Endothelial cell of umbilical vein (primary cell): Measurements from ENCODE around the gene ABCD1. TPM values are rescaled to one million over a fixed set of nuclear protein-coding genes. Genes with fewer than 3 reads are reported as not detected.

Experiments used
- BruUV-seq: library from RNA; stranded (reverse); fragments of 400-500 nt; replicated peaks from 2 replicates; lab custom pipeline; 2021; lab: Mats Ljungman, UMichigan
- CTCF ChIA-PET: fragments of 300-600, 350-600 bp; sonication (Branson Sonifier 250); formaldehyde crosslinking; loops from one replicate; lab custom pipeline; 2021; ENCODE audit warnings: antibody characterized with exemption, inconsistent platforms; lab: Charles Lee
- POLR2A ChIA-PET: fragments of 300-600, 350-600 bp; sonication (Branson Sonifier 250); formaldehyde crosslinking; loops from one replicate; lab custom pipeline; 2021; ENCODE audit warnings: antibody characterized with exemption, inconsistent platforms; lab: Charles Lee
- DNase-seq: peaks from one replicate; pipeline ENCODE4 v3.0.0-alpha.2; 2011; ENCODE audit warnings: low read depth, low spot score
- FAIRE-seq: peaks from 2 replicates; lab custom pipeline; 2011; peaks lifted over from hg19 to GRCh38; lab: Jason Lieb, UNC
- H2AFZ ChIP-seq: 2 replicates; pipeline ENCODE4 v1.6.0; 2012; ENCODE audit warnings: low read depth, low read length, control low read depth, inconsistent platforms
- H3K27ac ChIP-seq: 2 replicates; pipeline ENCODE4 v1.5.1; 2011; ENCODE audit warnings: low read depth, mild to moderate bottlenecking, control low read depth, low read length, moderate library complexity; ENCODE audit not compliant: insufficient read depth
- H3K27me3 ChIP-seq, 2 experiments: 2 replicates each; pipeline versions ENCODE4 v1.6.0 to v1.6.1; 2011; ENCODE audit warnings: low read length in 2 of 2, mixed read lengths in 1 of 2; ENCODE audit not compliant: control insufficient read depth in 2 of 2, insufficient read depth in 2 of 2
- H3K36me3 ChIP-seq, 2 experiments: 2 replicates in 1 of 2; 3 replicates in 1 of 2; pipeline ENCODE4 v1.5.1; 2011; ENCODE audit warnings: low read length in 2 of 2, mild to moderate bottlenecking in 1 of 2, moderate library complexity in 1 of 2; ENCODE audit not compliant: control insufficient read depth in 2 of 2, insufficient read depth in 2 of 2; ENCODE audit errors: extremely low read depth in 1 of 2
- H3K4me1 ChIP-seq: 3 replicates; pipeline ENCODE4 v1.5.1; 2011; ENCODE audit warnings: mild to moderate bottlenecking, low read length; ENCODE audit not compliant: control insufficient read depth, insufficient read depth; ENCODE audit errors: extremely low read depth
- H3K4me2 ChIP-seq: 2 replicates; pipeline ENCODE4 v1.6.1; 2011; ENCODE audit warnings: low read length, control low read depth, mixed read lengths; ENCODE audit not compliant: insufficient read depth
- H3K4me3 ChIP-seq, 3 experiments: fragments of 200-600 bp in 1 of 3; sonication (generic), shearing (Covaris generic) in 1 of 3; replicated peaks in 1 of 3; 2 replicates each; pipeline ENCODE4 v1.5.1; 2011 to 2016; ENCODE audit warnings: control low read depth in 3 of 3, low read length in 3 of 3, mild to moderate bottlenecking in 2 of 3, inconsistent platforms in 1 of 3, low read depth in 1 of 3, moderate library complexity in 1 of 3; ENCODE audit not compliant: insufficient read depth in 1 of 3
- H3K79me2 ChIP-seq: 2 replicates; pipeline ENCODE4 v1.6.0; 2012; ENCODE audit warnings: low read length, inconsistent platforms; ENCODE audit not compliant: control insufficient read depth, insufficient read depth
- H3K9ac ChIP-seq: replicated peaks from 2 replicates; pipeline ENCODE3; 2011; ENCODE audit warnings: low read length, control low read depth; ENCODE audit not compliant: insufficient read depth; ENCODE audit errors: extremely low read depth
- H3K9me1 ChIP-seq: replicated peaks from 3 replicates; pipeline ENCODE4 v1.6.0; 2011; ENCODE audit warnings: mild to moderate bottlenecking, low read length; ENCODE audit not compliant: control insufficient read depth, insufficient read depth; ENCODE audit errors: extremely low read depth
- H3K9me3 ChIP-seq: replicated peaks from 2 replicates; pipeline ENCODE4 v1.5.1; 2012; ENCODE audit warnings: low read length, inconsistent platforms; ENCODE audit not compliant: control insufficient read depth, insufficient read depth
- H4K20me1 ChIP-seq: replicated peaks from 2 replicates; pipeline ENCODE3; 2011; ENCODE audit warnings: mild to moderate bottlenecking, low read length; ENCODE audit not compliant: control insufficient read depth, insufficient read depth; ENCODE audit errors: extremely low read depth
- EZH2 ChIP-seq: IDR thresholded peaks from 2 replicates; pipeline ENCODE4 v1.6.1; 2012; ENCODE audit warnings: borderline replicate concordance, low read depth, mild to moderate bottlenecking, moderate library complexity, low read length, inconsistent platforms; ENCODE audit not compliant: severe bottlenecking
- FOS ChIP-seq: IDR thresholded peaks from 2 replicates; pipeline ENCODE4 v1.6.1; 2011; ENCODE audit warnings: mild to moderate bottlenecking, low read length, moderate library complexity, borderline replicate concordance; ENCODE audit not compliant: insufficient read depth
- GATA2 ChIP-seq: IDR thresholded peaks from 2 replicates; pipeline ENCODE4 v1.7.0; 2011; ENCODE audit warnings: low read depth, mild to moderate bottlenecking, moderate library complexity, mixed read lengths, low read length; ENCODE audit not compliant: insufficient read length, insufficient read depth
- JUN ChIP-seq: IDR thresholded peaks from 2 replicates; pipeline ENCODE4 v1.6.1; 2011; ENCODE audit warnings: borderline replicate concordance, low read depth; ENCODE audit not compliant: insufficient read length, insufficient read depth
- MAX ChIP-seq: IDR thresholded peaks from 2 replicates; pipeline ENCODE4 v1.6.1; 2011; ENCODE audit not compliant: insufficient read depth, insufficient read length
- MYC ChIP-seq: IDR thresholded peaks from one replicate; pipeline ENCODE4 v1.6.1; 2011; ENCODE audit warnings: mild to moderate bottlenecking, low read depth, low read length
- POLR2A ChIP-seq: IDR thresholded peaks from 2 replicates; pipeline ENCODE4 v1.6.1; 2012; ENCODE audit warnings: low read depth, mild to moderate bottlenecking, control low read depth, low read length
- POLR2AphosphoS5 ChIP-seq: IDR thresholded peaks from 2 replicates; pipeline ENCODE4 v1.6.1; 2012; ENCODE audit warnings: low read depth, mild to moderate bottlenecking, control low read depth, low read length, moderate library complexity; ENCODE audit not compliant: insufficient read depth
- dilution Hi-C: fragments of 300-500 bp; cut with MboI; formaldehyde crosslinking; loops from one replicate; pipeline ENCODE4 v1.15.0; 2019; ENCODE audit warnings: low sequenced_read_pairs; ENCODE audit not compliant: extremely low pct_ligation_motif_present
- intact Hi-C: fragments of 100-400 bp; cut with micrococcal nuclease; formaldehyde crosslinking; loops from one replicate; pipeline ENCODE4 v1.10.0; 2022
- polyA plus RNA-seq, 4 experiments: library from polyadenylated mRNA; depleted of rRNA in 3 of 4; stranded (reverse) in 3 of 4; unstranded in 1 of 4; fragments of >200 nt; gene quantifications; 2 replicates each; pipeline versions ENCODE4 v1.2.1 to v1.2.3, GENCODE V29; 2011 to 2012; ENCODE audit warnings: missing spikeins in 1 of 4
- total RNA-seq: library from RNA; stranded (reverse); gene quantifications from 2 replicates; pipeline ENCODE4 v1.2.3, GENCODE V29; 2021
- TF ChIP-seq, protein P1 (sequence below), 2 donors: IDR thresholded peaks; 1 replicate in 1 of 2; 2 replicates in 1 of 2; pipeline ENCODE4 v1.5.1; 2011; ENCODE audit warnings: low read length in 2 of 2, mild to moderate bottlenecking in 2 of 2, moderate library complexity in 2 of 2, control low read depth in 1 of 2, inconsistent platforms in 1 of 2, low read depth in 1 of 2; ENCODE audit not compliant: insufficient read depth in 1 of 2; ENCODE audit errors: extremely low read depth in 1 of 2

The ABCD1 gene
- total and polyA plus RNA-seq, 2 donors (not counting 3 experiments of a cell fraction or from before 2014, with no cell fraction given), result 9.1 to 12.9 TPM

GRCh38 chrX:153735274-153735673, 10.6 kb downstream of the ABCD1 start:
- intact Hi-C loops, result no loop called here
- no peak overlapping the region for H3K4me3 ChIP-seq
- H3K9ac ChIP-seq, result no peak overlapping the region
- no peaks in the 10 kb centered on the region for H3K27me3 ChIP-seq
- H3K9me1 ChIP-seq, result no peaks in the 10 kb centered on the region
- no peaks in the 10 kb centered on the region for H3K79me2 ChIP-seq
- dilution Hi-C loops, result no loop called here
- BruUV-seq, result no TSS peak
- FAIRE-seq, result no peak
- CTCF ChIA-PET, result interaction anchor here (1.3 kb wide), 1 partner anchor 9 kb away, joined by 3 read pairs; no protein-coding TSS in a partner anchor
- no peaks in the 10 kb centered on the region for H3K9me3 ChIP-seq
- no peaks in the 10 kb centered on the region for H4K20me1 ChIP-seq
- no peak overlapping the region for H3K27ac ChIP-seq
- H3K4me1 ChIP-seq, result no peaks in the 10 kb centered on the region
- H3K4me2 ChIP-seq, result no peak overlapping the region
- H3K36me3 ChIP-seq, result no peaks in the 10 kb centered on the region
- POLR2A ChIA-PET, result no interaction called here
- no peak overlapping the region for H2AFZ ChIP-seq
- DNase-seq, result no peak
- TF ChIP-seq GATA2 (no peak), EZH2 (no peak), MYC (no peak), POLR2AphosphoS5 (no peak), MAX (no peak), FOS (no peak), POLR2A (no peak), JUN (no peak)
- TF ChIP-seq, protein P1, sequence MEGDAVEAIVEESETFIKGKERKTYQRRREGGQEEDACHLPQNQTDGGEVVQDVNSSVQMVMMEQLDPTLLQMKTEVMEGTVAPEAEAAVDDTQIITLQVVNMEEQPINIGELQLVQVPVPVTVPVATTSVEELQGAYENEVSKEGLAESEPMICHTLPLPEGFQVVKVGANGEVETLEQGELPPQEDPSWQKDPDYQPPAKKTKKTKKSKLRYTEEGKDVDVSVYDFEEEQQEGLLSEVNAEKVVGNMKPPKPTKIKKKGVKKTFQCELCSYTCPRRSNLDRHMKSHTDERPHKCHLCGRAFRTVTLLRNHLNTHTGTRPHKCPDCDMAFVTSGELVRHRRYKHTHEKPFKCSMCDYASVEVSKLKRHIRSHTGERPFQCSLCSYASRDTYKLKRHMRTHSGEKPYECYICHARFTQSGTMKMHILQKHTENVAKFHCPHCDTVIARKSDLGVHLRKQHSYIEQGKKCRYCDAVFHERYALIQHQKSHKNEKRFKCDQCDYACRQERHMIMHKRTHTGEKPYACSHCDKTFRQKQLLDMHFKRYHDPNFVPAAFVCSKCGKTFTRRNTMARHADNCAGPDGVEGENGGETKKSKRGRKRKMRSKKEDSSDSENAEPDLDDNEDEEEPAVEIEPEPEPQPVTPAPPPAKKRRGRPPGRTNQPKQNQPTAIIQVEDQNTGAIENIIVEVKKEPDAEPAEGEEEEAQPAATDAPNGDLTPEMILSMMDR (IDR thresholded peaks at IDR 0.05; ENCODE audit: extremely low read depth in 1 of 2, insufficient read depth in 1 of 2, low read depth in 1 of 2, low read length in 2 of 2), result no peak
